ENCODE data around the gene ZNF281.
A peak's percentile ranks its signal among the peaks of the same experiment; 100 is the strongest.

The ZNF281 gene

DNA sequence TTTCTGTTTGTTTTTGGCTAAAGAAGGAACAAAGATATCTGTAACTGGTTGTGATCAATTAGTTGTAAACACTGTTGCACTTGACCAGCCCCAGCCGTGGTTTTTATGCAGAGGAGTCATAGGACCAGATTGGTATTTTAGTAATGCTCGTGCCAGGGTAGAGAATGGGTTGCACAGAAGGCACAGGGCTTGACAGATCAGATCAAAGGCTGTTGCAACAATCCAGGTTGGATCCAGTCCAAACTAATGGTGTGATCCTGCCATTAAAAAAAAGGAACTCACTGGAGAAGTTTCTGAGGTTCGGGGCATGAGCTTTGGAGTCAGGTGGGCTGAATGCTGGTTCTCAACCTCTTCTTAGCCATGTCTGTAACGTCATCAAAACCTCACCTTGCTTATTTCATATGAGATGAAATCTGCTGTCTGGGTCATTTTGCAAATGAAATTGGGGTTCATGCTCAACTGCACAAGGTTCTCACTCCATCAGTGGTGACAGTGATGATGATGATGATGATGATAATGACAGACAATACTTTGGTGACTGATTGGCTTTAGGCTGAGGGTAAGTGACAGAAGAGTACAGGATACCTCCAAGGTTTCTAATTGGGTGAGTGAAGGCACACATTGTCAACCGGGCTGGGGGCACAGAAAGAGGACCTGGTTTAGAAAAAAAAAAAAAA, 43.1 kb downstream of the ZNF281 start:
- TF ChIP-seq ZBTB10 (tag by site-specific recombination; IDR thresholded peaks at IDR 0.05) (no peak), ZNF645 (tag by site-specific recombination; IDR thresholded peaks at IDR 0.05) (no peak), ZBTB20 (tag by site-specific recombination; IDR thresholded peaks at IDR 0.05) (0 out of 2 replicates have a peak, but pooled peaks have one; percentile 29)
- TF ChIP-seq, protein P1, sequence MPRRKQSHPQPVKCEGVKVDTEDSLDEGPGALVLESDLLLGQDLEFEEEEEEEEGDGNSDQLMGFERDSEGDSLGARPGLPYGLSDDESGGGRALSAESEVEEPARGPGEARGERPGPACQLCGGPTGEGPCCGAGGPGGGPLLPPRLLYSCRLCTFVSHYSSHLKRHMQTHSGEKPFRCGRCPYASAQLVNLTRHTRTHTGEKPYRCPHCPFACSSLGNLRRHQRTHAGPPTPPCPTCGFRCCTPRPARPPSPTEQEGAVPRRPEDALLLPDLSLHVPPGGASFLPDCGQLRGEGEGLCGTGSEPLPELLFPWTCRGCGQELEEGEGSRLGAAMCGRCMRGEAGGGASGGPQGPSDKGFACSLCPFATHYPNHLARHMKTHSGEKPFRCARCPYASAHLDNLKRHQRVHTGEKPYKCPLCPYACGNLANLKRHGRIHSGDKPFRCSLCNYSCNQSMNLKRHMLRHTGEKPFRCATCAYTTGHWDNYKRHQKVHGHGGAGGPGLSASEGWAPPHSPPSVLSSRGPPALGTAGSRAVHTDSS (tag by site-specific recombination; IDR thresholded peaks at IDR 0.05) = peak; percentile 47
- H3K4me1 ChIP-seq (ENCODE audit: control insufficient read depth, insufficient read depth, low read length) = no peaks in the 10 kb centered on the region
- CTCF ChIA-PET = interaction anchor here (0.7 kb wide), 2 partner anchors 138 to 143 kb away, joined by 4 to 5 read pairs; no protein-coding TSS in a partner anchor
- H3K36me3 ChIP-seq (ENCODE audit: control insufficient read depth in 2 of 2, insufficient read depth in 1 of 2, low read length in 2 of 2) = no peaks in the 10 kb centered on the region
- POLR2A ChIA-PET = no interaction called here
- H3K4me3 ChIP-seq (ENCODE audit: low read depth, low read length) = no peak overlapping the region
- no peak overlapping the region for H3K27ac ChIP-seq (ENCODE audit: extremely low read depth, low read depth, low read length)
- H3K9me3 ChIP-seq (ENCODE audit: control insufficient read depth, insufficient read depth, low read depth, low read length) = no peaks in the 10 kb centered on the region

GRCh38 chr1:200365897-200366426, 43.9 kb downstream of the ZNF281 start:
- ChIA-PET POLR2A (interaction anchor here (0.7 kb wide), 1 partner anchor 725 kb away, joined by 3 read pairs; no protein-coding TSS in a partner anchor), CTCF (interaction anchor here (0.6 to 1.0 kb wide), 3 partner anchors 36 to 666 kb away, joined by 3 to 5 read pairs (median 3); no protein-coding TSS in a partner anchor)
- Histone ChIP-seq H3K36me3 (ENCODE audit: control insufficient read depth in 2 of 2, insufficient read depth in 1 of 2, low read length in 2 of 2) (no peaks in the 10 kb centered on the region), H3K4me1 (ENCODE audit: control insufficient read depth, insufficient read depth, low read length) (no peaks in the 10 kb centered on the region), H3K4me3 (ENCODE audit: low read depth, low read length) (no peak overlapping the region), H3K27ac (ENCODE audit: extremely low read depth, low read depth, low read length) (no peak overlapping the region), H3K9me3 (ENCODE audit: control insufficient read depth, insufficient read depth, low read depth, low read length) (no peaks in the 10 kb centered on the region)
- TF ChIP-seq ZNF169 (tag by site-specific recombination; IDR thresholded peaks at IDR 0.05) (no peak), ZNF202 (tag by site-specific recombination; IDR thresholded peaks at IDR 0.05; ENCODE audit: borderline replicate concordance) (no peak), ZNF658 (tag by site-specific recombination; IDR thresholded peaks at IDR 0.05) (no peak), ZFP69B (tag by site-specific recombination; IDR thresholded peaks at IDR 0.05) (no peak), KLF17 (tag by site-specific recombination; IDR thresholded peaks at IDR 0.05) (no peak), HOXC10 (CRISPR knock-in tag; IDR thresholded peaks at IDR 0.05) (no peak), ZNF704 (tag by site-specific recombination; IDR thresholded peaks at IDR 0.05) (no peak), ZSCAN18 (tag by site-specific recombination; IDR thresholded peaks at IDR 0.05) (no peak), FEZF1 (tag by site-specific recombination; IDR thresholded peaks at IDR 0.05) (no peak), ZNF571 (tag by site-specific recombination; IDR thresholded peaks at IDR 0.05) (no peak), ZFHX2 (tag by site-specific recombination; conservative IDR thresholded peaks at IDR 0.05) (no peak), KLF10 (tag by site-specific recombination; IDR thresholded peaks at IDR 0.05) (no peak), GFI1B (tag by site-specific recombination; IDR thresholded peaks at IDR 0.05) (no peak), PRDM4 (tag by site-specific recombination; IDR thresholded peaks at IDR 0.05) (no peak), REPIN1 (tag by site-specific recombination; IDR thresholded peaks at IDR 0.05; ENCODE audit: low read depth) (no peak), GLI2 (tag by site-specific recombination; IDR thresholded peaks at IDR 0.05; ENCODE audit: borderline replicate concordance, low read depth) (no peak), ZNF10 (tag by site-specific recombination; IDR thresholded peaks at IDR 0.05) (no peak)
